Thymus (tissue), 11 donors: ENCODE measurements around the gene FAM117B. TPM values are rescaled to one million over a fixed set of nuclear protein-coding genes. Genes with fewer than 3 reads are reported as not detected.

Source experiments
- DNase-seq, 9 donors: peaks; one replicate each; pipeline ENCODE4 v3.0.0-alpha.2; 2013; ENCODE audit warnings: low spot score in 9 of 9, low read depth in 6 of 9, missing footprints in 1 of 9
- H3K27ac ChIP-seq, 2 donors: one replicate each; pipeline ENCODE4 v1.5.1; 2013; ENCODE audit warnings: control low read depth in 1 of 2, low read depth in 1 of 2, low read length in 1 of 2, mild to moderate bottlenecking in 1 of 2, moderate library complexity in 1 of 2
- H3K27me3 ChIP-seq, 2 donors: one replicate each; pipeline ENCODE4 v1.5.1; 2013; ENCODE audit warnings: low read length in 1 of 2; ENCODE audit not compliant: control insufficient read depth in 2 of 2, insufficient read depth in 1 of 2
- H3K36me3 ChIP-seq, 2 donors: one replicate each; pipeline ENCODE4 v1.5.1; 2013; ENCODE audit warnings: low read length in 1 of 2, mild to moderate bottlenecking in 1 of 2, moderate library complexity in 1 of 2; ENCODE audit not compliant: control insufficient read depth in 2 of 2, insufficient read depth in 2 of 2
- H3K4me1 ChIP-seq, 2 donors: one replicate each; pipeline ENCODE4 v1.5.1; 2013; ENCODE audit warnings: low read length in 2 of 2; ENCODE audit not compliant: control insufficient read depth in 2 of 2, insufficient read depth in 2 of 2
- H3K4me3 ChIP-seq, 2 donors: one replicate each; pipeline ENCODE4 v1.5.1; 2013; ENCODE audit warnings: low read length in 2 of 2, control low read depth in 1 of 2, mild to moderate bottlenecking in 1 of 2
- H3K9me3 ChIP-seq, 2 donors: one replicate each; pipeline ENCODE4 v1.5.1; 2013; ENCODE audit warnings: low read length in 1 of 2, mild to moderate bottlenecking in 1 of 2; ENCODE audit not compliant: control insufficient read depth in 2 of 2, insufficient read depth in 1 of 2
- WGBS: extraction: QIAGEN DNeasy Blood & Tissue Kit; methylation state at CpG from one replicate; pipeline ENCODE4 v1.1.7; 2013; 5-methylcytosine and 5-hydroxymethylcytosine counted together
- polyA plus RNA-seq: library from polyadenylated mRNA; stranded (reverse); fragments of 200-250 nt; gene quantifications from one replicate; pipeline ENCODE4 v1.2.3, GENCODE V29; 2013
- total RNA-seq: library from RNA; stranded (reverse); fragments of 120-200 nt; gene quantifications from one replicate; pipeline ENCODE4 v1.2.4, GENCODE V29; 2013
- donor health status: healthy.

FAM117B gene
- total and polyA plus RNA-seq, 2 donors = 5.7 to 12.0 TPM

- WGBS = 97% methylated on average over 3 of the region's 3 CpGs
- Histone ChIP-seq H3K4me1 (peaks cover 0 to 4% of the 10 kb centered on the region in 2 donors), H3K27me3 (no peaks in the 10 kb centered on the region), H3K9me3 (peaks cover 0 to 5% of the 10 kb centered on the region in 2 donors), H3K36me3 (peaks cover 0 to 2% of the 10 kb centered on the region in 2 donors), H3K4me3 (no peak overlapping the region), H3K27ac (no peak overlapping the region)
- DNase-seq = no peak
These were observed 52.5 kb downstream of the FAM117B start for GRCh38 chr2:202687276-202687675.

DNA sequence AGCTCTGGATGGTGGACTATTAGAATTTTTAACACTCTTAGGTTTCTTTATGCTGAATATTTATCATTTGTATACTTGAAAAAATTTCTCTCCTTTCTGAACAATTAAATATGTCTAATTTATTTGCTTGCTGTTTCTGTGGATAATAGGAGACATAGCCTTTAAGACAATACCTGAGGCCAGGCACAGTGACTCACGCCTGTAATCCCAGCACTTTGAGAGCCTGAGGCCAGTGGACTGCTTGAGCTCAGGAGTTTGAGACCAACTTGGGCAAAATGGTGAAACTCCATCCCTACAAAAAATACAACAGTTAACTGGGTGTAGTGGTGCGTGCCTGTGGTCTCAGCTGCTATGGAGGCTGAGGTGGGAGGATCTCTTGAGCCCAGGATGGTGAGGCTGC lies 54.7 kb downstream of the FAM117B start:
- no peaks in the 10 kb centered on the region for H3K36me3 ChIP-seq
- no peak for DNase-seq
- H3K4me3 ChIP-seq = no peak overlapping the region
- WGBS = over 99% methylated on average over 2 of the region's 2 CpGs
- H3K27ac ChIP-seq = no peak overlapping the region
- H3K27me3 ChIP-seq = no peaks in the 10 kb centered on the region
- H3K4me1 ChIP-seq = peaks cover 0 to 4% of the 10 kb centered on the region in 2 donors
- no peaks in the 10 kb centered on the region for H3K9me3 ChIP-seq

DNA sequence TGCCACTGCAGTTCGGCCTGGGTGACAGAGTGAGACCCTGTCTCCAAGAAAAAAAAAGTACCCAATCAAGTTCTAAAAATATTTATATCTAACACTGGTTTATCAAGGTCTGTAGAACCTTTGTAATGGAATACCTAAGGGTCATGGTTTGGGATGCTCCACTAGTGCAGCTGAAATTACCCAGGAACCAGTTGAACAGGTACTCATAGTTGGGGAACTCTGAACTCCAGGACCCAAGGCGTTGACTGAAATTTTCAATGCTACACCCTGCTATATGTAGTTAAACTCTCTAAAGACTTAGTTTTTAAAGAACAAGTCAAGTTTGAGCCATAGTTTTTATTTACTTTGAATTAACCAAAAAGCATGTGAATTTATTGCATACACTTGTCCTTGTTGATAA lies 55.1 kb downstream of the FAM117B start:
- H3K4me3 ChIP-seq = no peak overlapping the region
- WGBS = 97% methylated on average over 2 of the region's 2 CpGs
- H3K27ac ChIP-seq = no peak overlapping the region
- no peaks in the 10 kb centered on the region for H3K9me3 ChIP-seq
- H3K4me1 ChIP-seq = peaks cover 0 to 4% of the 10 kb centered on the region in 2 donors
- H3K36me3 ChIP-seq = no peaks in the 10 kb centered on the region
- no peak for DNase-seq
- H3K27me3 ChIP-seq = no peaks in the 10 kb centered on the region

GRCh38 chr2:202690321-202690900 lies 55.6 kb downstream of the FAM117B start:
- 96% methylated on average over 3 of the region's 3 CpGs for WGBS
- Histone ChIP-seq H3K36me3 (no peaks in the 10 kb centered on the region), H3K27ac (no peak overlapping the region)

GRCh38 chr2:202693503-202693902 lies 58.7 kb downstream of the FAM117B start:
- 95% methylated on average over 4 of the region's 4 CpGs for WGBS
- Histone ChIP-seq H3K4me1 (peaks cover 0 to 4% of the 10 kb centered on the region in 2 donors), H3K27ac (no peak overlapping the region), H3K27me3 (no peaks in the 10 kb centered on the region), H3K36me3 (peaks cover 7 to 17% of the 10 kb centered on the region in 2 donors), H3K4me3 (no peak overlapping the region), H3K9me3 (no peaks in the 10 kb centered on the region)
- DNase-seq = no peak

More at GRCh38 chr2:202690321-202690900, 55.6 kb downstream of the FAM117B start:
- no peak for DNase-seq
- H3K4me1 ChIP-seq = peaks cover 0 to 4% of the 10 kb centered on the region in 2 donors
- no peak overlapping the region for H3K4me3 ChIP-seq
- H3K27me3 ChIP-seq = no peaks in the 10 kb centered on the region
- H3K9me3 ChIP-seq = no peaks in the 10 kb centered on the region

DNA sequence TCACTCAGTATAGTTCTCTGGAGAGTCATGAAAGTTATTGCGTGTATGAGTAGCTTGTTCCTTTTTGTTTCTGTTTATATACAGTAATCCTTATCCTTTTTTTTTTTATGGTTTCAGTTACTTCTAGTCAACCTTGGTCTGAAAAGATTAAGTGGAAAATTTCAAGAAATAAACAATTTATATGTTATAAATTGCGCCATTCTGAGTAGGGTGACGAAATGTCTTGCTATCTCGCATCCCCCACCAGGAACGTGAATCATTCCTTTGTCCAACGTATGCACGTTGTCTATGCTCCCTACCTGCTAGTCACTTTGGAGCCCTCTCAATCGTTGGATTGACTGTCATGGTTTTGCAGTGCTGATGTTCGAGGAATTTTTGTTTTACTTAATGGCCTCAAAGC lies 60.4 kb downstream of the FAM117B start:
- Histone ChIP-seq H3K4me1 (peaks cover 3 to 4% of the 10 kb centered on the region in 2 donors), H3K4me3 (no peak overlapping the region), H3K27ac (no peak overlapping the region), H3K27me3 (no peaks in the 10 kb centered on the region), H3K9me3 (no peaks in the 10 kb centered on the region), H3K36me3 (peaks cover 7 to 17% of the 10 kb centered on the region in 2 donors)
- WGBS = 98% methylated on average over 9 of the region's 9 CpGs
- DNase-seq = no peak

DNA sequence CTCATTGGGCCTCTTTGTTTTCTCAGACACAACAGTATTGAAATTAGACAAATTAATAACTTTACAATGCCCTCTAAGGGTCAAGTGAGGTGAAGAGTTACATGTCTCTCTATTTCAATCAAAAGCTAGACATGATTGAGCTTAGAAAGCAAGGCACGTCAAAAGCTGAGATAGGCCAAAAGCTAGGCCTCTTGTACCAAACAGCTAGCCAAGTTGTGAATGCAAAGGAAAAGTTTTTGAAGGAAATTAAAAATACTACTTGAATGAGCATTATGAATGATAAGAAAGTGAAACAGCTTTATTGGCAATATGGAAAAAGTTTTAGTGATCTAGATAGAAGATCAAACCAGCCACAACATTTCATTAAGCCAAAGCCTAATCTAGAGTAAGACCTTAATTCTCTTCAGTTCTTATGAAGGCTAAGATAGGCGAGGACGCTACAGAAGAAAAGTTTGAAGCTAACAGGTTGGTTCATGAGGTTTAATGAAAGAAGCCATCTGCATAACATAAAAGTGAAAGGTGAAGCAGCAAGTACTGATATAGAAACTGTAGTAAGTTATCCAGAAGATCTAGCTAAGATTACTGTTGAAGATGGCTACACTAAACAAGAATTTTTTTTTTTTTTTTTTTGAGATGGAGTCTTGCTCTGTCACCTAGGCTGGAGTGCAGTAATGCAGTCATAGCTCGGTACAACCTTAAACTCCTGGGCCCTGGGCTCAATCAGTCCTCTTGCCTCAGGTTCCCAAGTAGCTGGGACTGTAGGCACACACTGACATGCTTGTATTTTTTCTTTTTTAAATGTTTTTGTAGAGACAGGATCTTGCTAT lies 65.5 kb downstream of the FAM117B start:
- peaks cover 7 to 17% of the 10 kb centered on the region in 2 donors for H3K36me3 ChIP-seq
- peak in 4 of 9 donors; percentile 10 to 43 (median 14) for DNase-seq
- H3K4me1 ChIP-seq = peaks cover 4 to 8% of the 10 kb centered on the region in 2 donors
- H3K27ac ChIP-seq = peak overlapping the region in 1 of 2 donors; percentile 20
- no peaks in the 10 kb centered on the region for H3K27me3 ChIP-seq
- no peak overlapping the region for H3K4me3 ChIP-seq
- H3K9me3 ChIP-seq = no peaks in the 10 kb centered on the region
- WGBS = 63% methylated on average over 4 of the region's 4 CpGs

DNA sequence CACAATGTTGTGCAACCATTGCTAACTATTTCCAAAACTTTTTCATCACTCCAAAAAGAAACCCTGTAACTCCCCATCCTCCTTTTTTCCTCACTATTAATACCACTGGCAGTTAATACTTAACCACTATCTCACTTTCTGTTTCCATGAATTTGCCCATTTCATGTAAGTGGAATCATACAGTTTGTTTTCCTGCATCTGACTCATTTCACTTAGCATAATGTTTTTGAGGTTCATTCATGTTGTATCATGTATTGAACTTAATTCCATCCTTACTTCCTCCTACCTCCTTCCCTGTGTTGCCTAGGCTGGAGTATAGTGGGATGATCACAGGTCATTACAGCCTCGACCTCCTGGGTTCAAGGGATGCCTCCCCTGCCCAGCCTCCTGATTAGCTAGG lies 68.3 kb downstream of the FAM117B start:
- Histone ChIP-seq H3K4me3 (no peak overlapping the region), H3K36me3 (no peaks in the 10 kb centered on the region), H3K27ac (no peak overlapping the region), H3K9me3 (no peaks in the 10 kb centered on the region), H3K27me3 (no peaks in the 10 kb centered on the region), H3K4me1 (peaks cover 4 to 8% of the 10 kb centered on the region in 2 donors)
- WGBS = 95% methylated on average over 1 of the region's 1 CpG
- DNase-seq = no peak

GRCh38 chr2:202704248-202704647 lies 69.5 kb downstream of the FAM117B start:
- Histone ChIP-seq H3K27ac (no peak overlapping the region), H3K27me3 (no peaks in the 10 kb centered on the region), H3K4me1 (peaks cover 4 to 8% of the 10 kb centered on the region in 2 donors), H3K36me3 (no peaks in the 10 kb centered on the region), H3K4me3 (no peak overlapping the region), H3K9me3 (no peaks in the 10 kb centered on the region)
- no peak for DNase-seq
